HL-60 (cell line): ENCODE measurements around the gene STN1.

Experiments
- CTCF ChIP-seq: IDR thresholded peaks from one replicate; pipeline ENCODE4 v1.5.1; 2011; ENCODE audit warnings: low read length, control low read depth, inconsistent platforms; ENCODE audit not compliant: insufficient read depth
- GABPA ChIP-seq: IDR thresholded peaks from 2 replicates; pipeline ENCODE4 v1.6.1; 2012; ENCODE audit warnings: low read depth
- POLR2AphosphoS5 ChIP-seq: IDR thresholded peaks from 2 replicates; pipeline ENCODE4 v1.6.1; 2012; ENCODE audit warnings: low read depth
- REST ChIP-seq: IDR thresholded peaks from 2 replicates; pipeline ENCODE4 v1.6.1; 2012; ENCODE audit warnings: low read depth; ENCODE audit not compliant: insufficient replicate concordance

GRCh38 chr10:103895411-103896186 is 22.4 kb downstream of the STN1 start:
- TF ChIP-seq CTCF (no peak), REST (no peak), POLR2AphosphoS5 (no peak), GABPA (no peak)
